Stimulated activated CD4-positive, alpha-beta T cell treated with anti-CD3 and anti-CD28 coated beads, Interleukin-2, amount 100 ng/mL, for 48 hours (primary cell): ENCODE measurements around the gene TPCN2.

Experiments
- DNase-seq, 2 donors: peaks; one replicate each; pipeline ENCODE4 v3.0.0-alpha.2; 2020

Gene TPCN2

GRCh38 chr11:69171476-69172240 is 122.9 kb downstream of the TPCN2 start:
- DNase-seq, result no peak

- no peak for DNase-seq
These were observed 123.9 kb downstream of the TPCN2 start for GRCh38 chr11:69172674-69173073.

- DNase-seq, result no peak
These were observed 124.6 kb downstream of the TPCN2 start for GRCh38 chr11:69173331-69173730.

- no peak for DNase-seq
These were observed 125.3 kb downstream of the TPCN2 start for GRCh38 chr11:69173925-69174581.

GRCh38 chr11:69174841-69175240 is 126.1 kb downstream of the TPCN2 start:
- DNase-seq, result no peak

- no peak for DNase-seq
These were observed 130.2 kb downstream of the TPCN2 start for GRCh38 chr11:69178819-69179482.

- DNase-seq, result no peak
These were observed 131.5 kb downstream of the TPCN2 start for GRCh38 chr11:69180226-69180625.

GRCh38 chr11:69180726-69181125 is 132.0 kb downstream of the TPCN2 start:
- no peak for DNase-seq

GRCh38 chr11:69183613-69184012 is 134.9 kb downstream of the TPCN2 start:
- no peak for DNase-seq
